22Rv1 (cell line): Measurements from ENCODE around the gene QPCTL.

Experiments used
- H3K27ac ChIP-seq: fragments of 450-650 bp; 2 replicates; pipeline ENCODE4 v1.5.1; 2017
- CTCF ChIP-seq: fragments of 450-650 bp; IDR thresholded peaks from 2 replicates; pipeline ENCODE4 v1.5.1; 2017; ENCODE audit warnings: mild to moderate bottlenecking
- ZFX ChIP-seq: fragments of 450-650 bp; IDR thresholded peaks from 2 replicates; pipeline ENCODE4 v1.6.1; 2017; ENCODE audit warnings: antibody characterized with exemption, borderline replicate concordance

QPCTL gene

GRCh38 chr19:45729800-45730290, 37.4 kb downstream of the QPCTL start:
- TF ChIP-seq ZFX (no peak), CTCF (no peak)
- H3K27ac ChIP-seq = peak overlapping the region; percentile 71

- TF ChIP-seq ZFX (no peak), CTCF (peak; percentile 28)
- H3K27ac ChIP-seq = peak within 1 kb of the TSS; percentile 71
Observed at GRCh38 chr19:45730368-45731288, 38.2 kb downstream of the QPCTL start, which contains the start of gene FBXO46. Gene FBXO46 (minus strand): TSS chr19:45730896. CDS start chr19:45713495, 17,401 bp downstream.

GRCh38 chr19:45733160-45733810, 40.8 kb downstream of the QPCTL start, which contains the start of gene MEIOSIN:
Gene MEIOSIN (plus strand): TSS chr19:45733439. CDS start chr19:45735377, 1,938 bp downstream.
- no peak within 1 kb of the TSS for H3K27ac ChIP-seq
- TF ChIP-seq CTCF (no peak), ZFX (no peak)

DNA sequence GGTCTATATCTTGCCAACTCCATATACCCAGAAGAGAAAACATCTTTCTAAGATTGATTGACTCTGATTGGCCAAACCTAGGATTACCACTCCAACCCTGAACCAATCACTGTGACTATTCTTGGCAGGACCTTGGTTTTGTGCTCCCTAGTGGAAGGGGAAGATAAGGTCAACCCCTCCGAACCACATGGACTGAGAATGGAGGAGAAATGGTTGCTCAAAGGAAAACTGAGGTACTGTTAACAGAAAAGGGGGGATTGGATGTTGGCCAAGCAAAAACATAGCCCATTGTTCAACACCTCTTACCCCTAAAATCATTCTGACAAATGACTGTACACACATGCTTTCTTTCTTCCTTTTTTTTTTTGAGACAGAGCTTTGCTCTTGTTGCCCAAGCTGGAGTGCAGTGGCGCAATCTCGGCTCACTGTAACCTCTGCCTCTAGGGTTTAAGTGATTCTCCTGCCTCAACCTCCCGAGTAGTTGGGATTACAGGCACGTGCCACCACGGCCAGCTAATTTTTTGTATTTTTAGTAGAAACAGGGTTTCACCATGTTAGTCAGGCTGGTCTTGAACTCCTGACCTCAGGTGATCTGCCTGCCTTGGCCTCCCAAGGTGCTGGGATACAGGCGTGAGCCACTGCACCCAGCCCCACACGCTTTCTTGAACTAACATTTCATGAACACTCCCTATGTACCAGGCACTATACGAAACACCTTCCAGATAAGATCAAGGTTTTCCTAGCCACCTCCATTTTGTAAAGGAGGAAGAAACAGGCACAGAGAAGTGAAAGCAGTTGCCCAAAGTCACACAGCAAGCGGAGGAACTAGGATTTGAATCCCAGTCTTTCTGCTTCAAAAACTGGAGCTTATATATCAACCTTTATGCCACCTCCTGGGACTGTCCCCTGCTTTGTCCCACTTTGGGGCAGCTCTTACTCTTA, 47.3 kb downstream of the QPCTL start:
- TF ChIP-seq CTCF (no peak), ZFX (no peak)
- no peak overlapping the region for H3K27ac ChIP-seq

GRCh38 chr19:45742969-45743368, 50.5 kb downstream of the QPCTL start:
- peak overlapping the region; percentile 86 for H3K27ac ChIP-seq
- TF ChIP-seq ZFX = no peak
- TF ChIP-seq CTCF = no peak

DNA sequence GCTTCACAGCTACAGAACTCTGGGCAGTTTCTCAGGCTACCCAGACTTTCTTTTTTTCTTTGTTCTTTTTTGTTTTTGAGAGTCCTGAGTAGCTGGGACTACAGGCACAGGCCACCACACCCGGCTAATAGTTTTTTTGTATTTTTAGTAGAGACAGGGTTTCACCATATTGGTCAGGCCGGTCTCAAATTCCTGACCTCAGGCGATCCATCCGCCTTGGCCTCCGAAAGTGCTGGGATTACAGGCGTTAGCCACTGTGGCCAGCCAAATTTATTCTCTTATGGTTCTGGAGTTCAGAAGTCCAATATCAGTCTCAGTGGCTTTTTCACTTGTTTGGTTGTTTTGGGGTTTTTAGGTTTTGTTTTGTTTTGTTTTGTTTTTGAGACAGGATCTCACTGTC, 53.1 kb downstream of the QPCTL start:
- H3K27ac ChIP-seq = no peak overlapping the region
- no peak for TF ChIP-seq ZFX
- TF ChIP-seq CTCF = no peak
